Endodermal cell (in vitro differentiated cells): ENCODE measurements around the gene SOCS7. TPM values are rescaled to one million over a fixed set of nuclear protein-coding genes. Genes with fewer than 3 reads are reported as not detected.

Source experiments
- DNase-seq: peaks from one replicate; pipeline ENCODE4 v3.0.0-alpha.2; 2017
- H3K27ac ChIP-seq: 2 replicates; pipeline ENCODE4 v1.5.1; 2013; ENCODE audit warnings: mild to moderate bottlenecking, low read depth, low read length, moderate library complexity
- H3K27me3 ChIP-seq: 2 replicates; pipeline ENCODE4 v1.6.1; 2013; ENCODE audit warnings: mild to moderate bottlenecking, low read length, moderate library complexity; ENCODE audit not compliant: insufficient read depth, control insufficient read depth, poor library complexity, severe bottlenecking
- H3K36me3 ChIP-seq: 2 replicates; pipeline ENCODE4 v1.7.0; 2013; ENCODE audit warnings: mild to moderate bottlenecking, low read length, moderate library complexity; ENCODE audit not compliant: control insufficient read depth, insufficient read depth
- H3K4me1 ChIP-seq: one replicate; pipeline ENCODE4 v1.7.0; 2013; ENCODE audit warnings: low read length; ENCODE audit not compliant: control insufficient read depth, insufficient read depth
- H3K4me3 ChIP-seq: 2 replicates; pipeline ENCODE4 v1.5.1; 2013; ENCODE audit warnings: mild to moderate bottlenecking, low read length, moderate library complexity
- H3K9ac ChIP-seq: 2 replicates; pipeline ENCODE4 v1.6.1; 2013; ENCODE audit warnings: mild to moderate bottlenecking, low read length, moderate library complexity; ENCODE audit not compliant: poor library complexity, severe bottlenecking; ENCODE audit errors: extremely low read depth
- H3K9me3 ChIP-seq: 2 replicates; pipeline ENCODE4 v1.6.1; 2013; ENCODE audit warnings: mild to moderate bottlenecking, low read length, moderate library complexity; ENCODE audit not compliant: control insufficient read depth
- H3K27ac Mint-ChIP-seq: 2 replicates; pipeline ENCODE4 v1.8.0; 2020; ENCODE audit warnings: mixed read lengths
- H3K27me3 Mint-ChIP-seq: 2 replicates; pipeline ENCODE4 v1.8.0; 2021; ENCODE audit warnings: mild to moderate bottlenecking, mixed read lengths; ENCODE audit not compliant: insufficient read depth
- H3K36me3 Mint-ChIP-seq: 2 replicates; pipeline ENCODE4 v1.8.0; 2020; ENCODE audit warnings: low read depth, mixed read lengths
- H3K4me1 Mint-ChIP-seq: 2 replicates; pipeline ENCODE4 v1.8.0; 2020; ENCODE audit warnings: mixed read lengths
- H3K4me3 Mint-ChIP-seq: 2 replicates; pipeline ENCODE4 v1.8.0; 2020; ENCODE audit warnings: mild to moderate bottlenecking, moderate library complexity, mixed read lengths
- H3K9me3 Mint-ChIP-seq: 2 replicates; pipeline ENCODE4 v1.8.0; 2020; ENCODE audit warnings: mild to moderate bottlenecking, mixed read lengths
- CTCF ChIP-seq: fragments of 200-600 bp; sonication (generic); conservative IDR thresholded peaks from 2 replicates; pipeline ENCODE4 v1.5.0; 2021; ENCODE audit warnings: antibody characterized with exemption, mild to moderate bottlenecking
- whole genome bisulfite sequencing, 2 experiments: methylation state at CpG; one replicate each; pipeline versions ENCODE4 v1.1.5 to v1.1.7; 2013; ENCODE audit warnings: missing lambda C conversion rate in 2 of 2, mixed read lengths in 1 of 2; ENCODE audit not compliant: insufficient coverage in 1 of 2, insufficient read length in 1 of 2; 5-methylcytosine and 5-hydroxymethylcytosine counted together
- total RNA-seq, 2 donors: library from RNA; stranded (reverse); fragmentation: NEBNext Ultra II Directional in 1 of 2; extraction: Animal tissue kit (Norgen Biotek cat#: 25700) in 1 of 2; gene quantifications; 2 replicates in 1 of 2; 3 replicates in 1 of 2; pipeline ENCODE4 v1.2.1, GENCODE V29; 2021

SOCS7 gene
- total RNA-seq, 2 donors from 2014 or later = 24.4 to 28.1 TPM

- no peak for DNase-seq
- no peak overlapping the region for H3K27ac Mint-ChIP-seq
- no peak for TF ChIP-seq CTCF
- no peaks in the 10 kb centered on the region for H3K36me3 Mint-ChIP-seq
- no peaks in the 10 kb centered on the region for H3K9me3 Mint-ChIP-seq
- H3K4me1 ChIP-seq = peaks cover 5% of the 10 kb centered on the region
- 93 to 100% methylated on average over 8 to 11 of the region's 11 CpGs for WGBS, 2 experiments
- H3K36me3 ChIP-seq = no peaks in the 10 kb centered on the region
- no peak overlapping the region for H3K27ac ChIP-seq
- no peak overlapping the region for H3K9ac ChIP-seq
- H3K4me3 Mint-ChIP-seq = no peak overlapping the region
- H3K4me1 Mint-ChIP-seq = peaks cover 14% of the 10 kb centered on the region
- H3K27me3 ChIP-seq = no peaks in the 10 kb centered on the region
- H3K9me3 ChIP-seq = no peaks in the 10 kb centered on the region
- H3K27me3 Mint-ChIP-seq = peaks cover 2% of the 10 kb centered on the region
- no peak overlapping the region for H3K4me3 ChIP-seq
Measured at GRCh38 chr17:38336838-38337237, 14.8 kb upstream of the SOCS7 start.

GRCh38 chr17:38338053-38338452 lies 13.6 kb upstream of the SOCS7 start:
- DNase-seq = no peak
- WGBS, 2 experiments = 96 to 97% methylated on average over 4 to 5 of the region's 5 CpGs
- TF ChIP-seq CTCF = no peak
- Mint-ChIP-seq H3K9me3 (no peaks in the 10 kb centered on the region), H3K36me3 (no peaks in the 10 kb centered on the region), H3K27me3 (peaks cover 2% of the 10 kb centered on the region), H3K27ac (no peak overlapping the region), H3K4me1 (peaks cover 11% of the 10 kb centered on the region), H3K4me3 (no peak overlapping the region)
- no peak overlapping the region for H3K9ac ChIP-seq
- no peaks in the 10 kb centered on the region for H3K36me3 ChIP-seq
- H3K9me3 ChIP-seq = no peaks in the 10 kb centered on the region
- no peaks in the 10 kb centered on the region for H3K27me3 ChIP-seq
- H3K4me1 ChIP-seq = peaks cover 5% of the 10 kb centered on the region
- H3K27ac ChIP-seq = no peak overlapping the region
- H3K4me3 ChIP-seq = no peak overlapping the region

GRCh38 chr17:38338535-38338934 lies 13.1 kb upstream of the SOCS7 start:
- H3K9me3 ChIP-seq = no peaks in the 10 kb centered on the region
- Mint-ChIP-seq H3K36me3 (no peaks in the 10 kb centered on the region), H3K4me3 (no peak overlapping the region), H3K27ac (no peak overlapping the region), H3K27me3 (peaks cover 2% of the 10 kb centered on the region), H3K9me3 (no peaks in the 10 kb centered on the region), H3K4me1 (peaks cover 11% of the 10 kb centered on the region)
- H3K27ac ChIP-seq = no peak overlapping the region
- DNase-seq = no peak
- no peak for TF ChIP-seq CTCF
- H3K9ac ChIP-seq = no peak overlapping the region
- peaks cover 5% of the 10 kb centered on the region for H3K4me1 ChIP-seq
- no peaks in the 10 kb centered on the region for H3K27me3 ChIP-seq
- WGBS, 2 experiments = 92 to 96% methylated on average over 4 of the region's 4 CpGs
- H3K36me3 ChIP-seq = no peaks in the 10 kb centered on the region
- H3K4me3 ChIP-seq = no peak overlapping the region
